ENCODE measurements around the gene MELK.
"Not testable (repeated sequence)": the region's sequence is repeated elsewhere in the genome, so short reads cannot be mapped to it uniquely, and the experiment has no call there.

The MELK gene

DNA sequence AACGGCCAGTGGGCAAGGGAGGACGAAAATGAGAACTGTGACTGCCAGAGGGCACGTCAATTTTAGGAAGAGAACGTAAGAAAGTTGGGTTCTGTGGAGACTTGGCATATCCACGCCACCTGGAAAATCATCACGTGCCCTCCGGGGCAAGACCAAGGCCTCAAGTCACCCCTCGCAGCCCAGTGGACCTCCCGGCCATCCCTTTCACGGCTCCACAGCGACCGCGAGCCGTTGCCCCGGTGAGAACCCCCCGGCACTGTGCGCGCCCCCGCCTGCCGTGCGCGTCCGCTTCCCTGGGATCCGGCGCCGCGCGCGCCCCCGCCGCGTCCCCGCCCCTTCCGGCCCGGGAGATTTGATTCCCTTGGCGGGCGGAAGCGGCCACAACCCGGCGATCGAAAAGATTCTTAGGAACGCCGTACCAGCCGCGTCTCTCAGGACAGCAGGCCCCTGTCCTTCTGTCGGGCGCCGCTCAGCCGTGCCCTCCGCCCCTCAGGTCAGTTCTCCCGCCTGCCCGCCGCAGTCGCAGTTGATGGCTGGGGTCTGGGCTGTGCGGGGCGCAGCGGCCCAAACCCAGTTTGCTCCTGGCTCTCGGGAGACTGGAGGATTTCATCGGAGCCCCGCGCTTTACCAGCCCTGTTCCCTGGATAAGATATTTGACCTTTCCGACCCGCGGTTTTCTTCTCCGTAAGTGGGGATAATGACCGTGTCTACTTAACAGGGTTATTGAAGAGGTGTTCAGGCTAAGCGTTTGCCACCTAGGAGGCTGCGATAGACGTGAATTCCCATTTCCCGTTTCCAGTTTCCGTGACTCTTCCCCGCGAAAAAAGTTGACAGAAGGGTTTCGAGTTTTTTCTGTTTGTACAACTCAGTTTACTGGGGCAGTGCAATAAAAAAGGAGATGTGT lies at the start of gene MELK:
TSS of gene MELK (plus strand) at position 381 of the 904 bp plus-strand sequence. CDS start 8,787 bp downstream, outside the sequence.
- Mint-ChIP-seq H3K4me3 (peak within 1 kb of the TSS; percentile 91), H3K27ac (peak within 1 kb of the TSS; percentile 89), H3K9me3 (no peaks in the 10 kb centered on the region), H3K36me3 (no peaks in the 10 kb centered on the region), H3K27me3 (no peaks in the 10 kb centered on the region), H3K4me1 (peaks cover 12% of the 10 kb centered on the region)

DNA sequence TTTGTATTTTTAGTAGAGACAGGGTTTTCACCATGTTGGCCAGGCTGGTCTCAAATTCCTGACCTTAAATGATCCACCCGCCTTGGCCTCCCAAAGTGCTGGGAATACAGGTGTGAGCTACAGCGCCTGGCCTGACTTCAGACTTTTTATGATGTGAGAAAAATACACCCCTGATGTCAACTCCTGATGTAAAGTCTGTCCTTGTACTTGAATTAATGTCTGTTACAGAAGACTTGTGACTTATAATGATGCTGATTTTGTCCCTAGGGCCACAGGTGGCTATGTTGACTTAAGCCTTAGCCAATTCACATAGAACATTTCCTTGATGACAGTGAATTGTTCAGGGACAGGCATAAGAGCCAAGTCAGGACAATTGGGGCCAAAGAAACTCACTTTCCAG lies 42.5 kb upstream of the MELK start:
- no peaks in the 10 kb centered on the region for H3K4me1 Mint-ChIP-seq
- no peak overlapping the region for H3K27ac Mint-ChIP-seq
- no peak overlapping the region for H3K4me3 Mint-ChIP-seq
- peaks cover 5% of the 10 kb centered on the region for H3K9me3 Mint-ChIP-seq
- H3K27me3 Mint-ChIP-seq: no peaks in the 10 kb centered on the region
- H3K36me3 Mint-ChIP-seq: no peaks in the 10 kb centered on the region

GRCh38 chr9:36532353-36532752 lies 40.3 kb upstream of the MELK start:
- no peak overlapping the region for H3K27ac Mint-ChIP-seq
- H3K36me3 Mint-ChIP-seq: no peaks in the 10 kb centered on the region
- no peaks in the 10 kb centered on the region for H3K27me3 Mint-ChIP-seq
- H3K4me3 Mint-ChIP-seq: no peak overlapping the region
- H3K9me3 Mint-ChIP-seq: peaks cover 5% of the 10 kb centered on the region
- H3K4me1 Mint-ChIP-seq: no peaks in the 10 kb centered on the region

GRCh38 chr9:36533726-36534125 lies 39.0 kb upstream of the MELK start:
- H3K4me1 Mint-ChIP-seq, H3K27me3 Mint-ChIP-seq, H3K9me3 Mint-ChIP-seq, H3K36me3 Mint-ChIP-seq, H3K4me3 Mint-ChIP-seq: not testable (repeated sequence)
- H3K27ac Mint-ChIP-seq: peak overlapping the region; percentile 48

DNA sequence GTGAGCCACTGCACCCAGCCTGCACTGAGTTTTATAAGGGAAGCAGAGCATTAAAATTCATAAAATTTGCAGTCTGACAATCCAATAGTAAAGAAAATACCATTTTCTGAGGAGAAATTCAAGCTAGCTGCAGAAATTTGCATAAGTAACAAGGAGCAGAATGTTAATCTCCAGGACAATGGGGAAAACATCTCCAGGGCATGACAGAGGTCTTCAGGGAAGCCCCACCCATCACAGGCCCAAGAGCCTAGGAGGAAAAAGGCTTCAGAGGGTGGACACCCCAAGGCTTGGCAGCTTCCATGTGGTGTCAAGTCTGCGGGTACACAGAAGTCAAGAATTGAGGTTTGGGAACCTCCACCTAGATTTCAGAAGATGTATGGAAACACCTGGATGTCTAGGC lies 37.6 kb upstream of the MELK start:
- Mint-ChIP-seq H3K27me3 (no peaks in the 10 kb centered on the region), H3K27ac (no peak overlapping the region), H3K9me3 (peaks cover 5% of the 10 kb centered on the region), H3K4me1 (no peaks in the 10 kb centered on the region), H3K4me3 (no peak overlapping the region), H3K36me3 (no peaks in the 10 kb centered on the region)

DNA sequence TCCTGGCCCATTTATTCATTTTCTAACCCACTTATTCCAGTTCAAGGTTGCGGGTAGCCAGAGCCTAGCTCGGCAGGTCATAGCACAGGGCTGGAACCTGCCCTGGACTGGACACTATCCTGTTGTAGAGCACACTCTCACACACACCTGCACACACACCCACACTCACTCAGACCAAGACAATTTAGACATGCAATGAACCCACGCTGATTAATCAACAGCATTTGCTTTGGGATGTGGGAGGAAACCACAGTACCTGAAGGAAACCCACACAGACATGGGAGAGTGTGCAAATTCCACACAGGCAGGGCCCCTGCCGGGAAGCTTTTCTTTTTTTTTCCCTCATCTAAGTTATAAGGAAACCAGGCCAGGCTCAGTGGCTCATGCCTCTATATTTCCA lies 34.8 kb upstream of the MELK start:
- Mint-ChIP-seq H3K36me3 (no peaks in the 10 kb centered on the region), H3K4me1 (no peaks in the 10 kb centered on the region), H3K9me3 (peaks cover 5% of the 10 kb centered on the region), H3K27ac (no peak overlapping the region), H3K27me3 (no peaks in the 10 kb centered on the region), H3K4me3 (no peak overlapping the region)

DNA sequence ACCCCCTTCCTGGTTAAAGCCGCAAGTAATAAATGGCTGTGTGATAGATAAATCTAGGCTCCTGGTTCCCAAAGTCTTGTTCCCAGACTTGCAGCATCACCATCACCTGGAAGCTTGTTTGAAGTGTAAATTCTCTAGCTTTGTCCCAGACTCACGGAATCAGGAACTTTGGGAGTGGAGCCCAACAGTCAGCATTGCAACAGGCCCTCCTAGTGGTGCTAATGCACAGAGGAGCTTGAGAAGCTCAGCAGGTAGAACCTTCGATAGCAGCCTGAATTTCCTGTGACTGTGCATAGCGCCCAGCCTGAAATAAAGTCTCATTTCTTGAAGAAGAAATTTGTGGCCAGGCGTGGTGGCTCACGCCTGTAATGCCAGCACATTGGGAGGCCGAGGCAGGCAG lies 30.3 kb upstream of the MELK start:
- Mint-ChIP-seq H3K36me3 (no peaks in the 10 kb centered on the region), H3K4me1 (no peaks in the 10 kb centered on the region), H3K27me3 (no peaks in the 10 kb centered on the region), H3K27ac (no peak overlapping the region), H3K9me3 (no peaks in the 10 kb centered on the region), H3K4me3 (no peak overlapping the region)

- no peaks in the 10 kb centered on the region for H3K36me3 Mint-ChIP-seq
- no peak overlapping the region for H3K27ac Mint-ChIP-seq
- no peaks in the 10 kb centered on the region for H3K9me3 Mint-ChIP-seq
These were observed 28.8 kb upstream of the MELK start for GRCh38 chr9:36543916-36544315.

DNA sequence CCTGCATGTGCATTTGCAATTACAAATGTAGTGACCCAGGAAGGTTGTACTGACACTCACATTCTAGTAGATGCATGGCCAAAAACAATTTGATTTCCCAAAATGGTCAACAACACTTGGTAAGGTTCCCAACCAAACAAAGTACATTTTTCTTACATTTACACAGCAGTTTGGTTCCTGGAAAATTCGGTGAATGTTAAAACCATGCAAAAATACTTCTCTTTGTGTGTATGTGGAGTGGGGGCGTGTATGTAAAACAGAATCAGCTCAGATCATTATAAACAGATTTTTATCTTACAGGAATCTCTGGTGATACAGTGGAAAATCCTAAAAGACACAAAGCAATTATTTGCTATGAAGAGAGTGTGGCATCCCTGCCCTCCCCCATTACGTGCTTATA lies 25.1 kb upstream of the MELK start:
- no peaks in the 10 kb centered on the region for H3K9me3 Mint-ChIP-seq
- no peaks in the 10 kb centered on the region for H3K36me3 Mint-ChIP-seq
- H3K27me3 Mint-ChIP-seq: peaks cover 3% of the 10 kb centered on the region
- H3K4me1 Mint-ChIP-seq: no peaks in the 10 kb centered on the region
- no peak overlapping the region for H3K4me3 Mint-ChIP-seq
- no peak overlapping the region for H3K27ac Mint-ChIP-seq

More at GRCh38 chr9:36543916-36544315, 28.8 kb upstream of the MELK start:
- Mint-ChIP-seq H3K4me3 (no peak overlapping the region), H3K4me1 (no peaks in the 10 kb centered on the region), H3K27me3 (peaks cover 2% of the 10 kb centered on the region)

- no peaks in the 10 kb centered on the region for H3K4me1 Mint-ChIP-seq
- H3K27me3 Mint-ChIP-seq: peaks cover 3% of the 10 kb centered on the region
- no peak overlapping the region for H3K27ac Mint-ChIP-seq
- H3K4me3 Mint-ChIP-seq: no peak overlapping the region
- no peaks in the 10 kb centered on the region for H3K36me3 Mint-ChIP-seq
- H3K9me3 Mint-ChIP-seq: no peaks in the 10 kb centered on the region
These were observed 24.2 kb upstream of the MELK start for GRCh38 chr9:36548454-36548853.

GRCh38 chr9:36550135-36550534 lies 22.6 kb upstream of the MELK start:
- Mint-ChIP-seq H3K4me3 (no peak overlapping the region), H3K27me3 (peaks cover 3% of the 10 kb centered on the region), H3K36me3 (no peaks in the 10 kb centered on the region), H3K9me3 (no peaks in the 10 kb centered on the region), H3K4me1 (no peaks in the 10 kb centered on the region), H3K27ac (no peak overlapping the region)

- H3K27me3 Mint-ChIP-seq, H3K4me1 Mint-ChIP-seq, H3K9me3 Mint-ChIP-seq: not testable (repeated sequence)
These were observed 22.0 kb upstream of the MELK start for GRCh38 chr9:36550631-36551098.

GRCh38 chr9:36551129-36551528 lies 21.6 kb upstream of the MELK start:
- H3K9me3 Mint-ChIP-seq: no peaks in the 10 kb centered on the region
- no peaks in the 10 kb centered on the region for H3K36me3 Mint-ChIP-seq
- no peak overlapping the region for H3K27ac Mint-ChIP-seq
- H3K4me1 Mint-ChIP-seq: peaks cover 4% of the 10 kb centered on the region
- peaks cover 3% of the 10 kb centered on the region for H3K27me3 Mint-ChIP-seq
- no peak overlapping the region for H3K4me3 Mint-ChIP-seq

More at GRCh38 chr9:36550631-36551098, 22.0 kb upstream of the MELK start:
- H3K36me3 Mint-ChIP-seq, H3K4me3 Mint-ChIP-seq, H3K27ac Mint-ChIP-seq: not testable (repeated sequence)

GRCh38 chr9:36551910-36552309 lies 20.8 kb upstream of the MELK start:
- Mint-ChIP-seq H3K27ac (no peak overlapping the region), H3K4me3 (no peak overlapping the region), H3K36me3 (no peaks in the 10 kb centered on the region), H3K9me3 (no peaks in the 10 kb centered on the region), H3K4me1 (peaks cover 4% of the 10 kb centered on the region), H3K27me3 (peaks cover 3% of the 10 kb centered on the region)

DNA sequence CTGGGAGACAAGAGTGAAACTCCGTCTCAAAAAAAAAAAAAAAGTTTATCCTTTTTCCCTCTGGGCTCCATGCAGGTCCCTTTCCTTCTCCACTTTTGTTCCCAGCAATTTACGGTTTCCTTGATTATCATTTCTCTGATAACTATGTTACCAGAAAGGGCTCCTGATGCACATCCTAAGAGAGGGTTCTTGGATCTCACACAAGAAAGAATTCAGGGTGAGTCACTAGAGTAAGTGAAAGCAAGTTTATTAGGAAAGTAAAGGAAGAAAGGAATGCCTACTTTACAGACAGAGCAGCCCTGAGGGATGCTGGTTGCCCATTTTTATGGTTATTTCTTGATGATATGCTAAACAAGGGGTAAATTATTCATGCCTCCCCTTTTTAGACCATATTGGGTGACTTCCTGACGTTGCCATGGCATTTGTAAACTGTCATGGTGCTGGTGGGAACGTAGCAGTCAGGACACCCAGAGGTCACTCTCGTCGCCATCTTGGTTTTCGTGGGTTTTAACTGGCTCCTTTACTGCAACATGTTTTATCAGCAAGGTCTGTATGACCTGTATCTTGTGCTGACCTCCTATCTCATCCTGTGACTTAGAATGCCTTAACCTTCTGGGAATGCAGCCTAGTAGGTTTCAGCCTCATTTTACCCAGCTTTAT lies 13.5 kb upstream of the MELK start:
- H3K36me3 Mint-ChIP-seq: no peaks in the 10 kb centered on the region
- H3K27ac Mint-ChIP-seq: no peak overlapping the region
- peaks cover 4% of the 10 kb centered on the region for H3K4me1 Mint-ChIP-seq

GRCh38 chr9:36560771-36561170 lies 11.9 kb upstream of the MELK start:
- H3K27me3 Mint-ChIP-seq: no peaks in the 10 kb centered on the region
- H3K36me3 Mint-ChIP-seq: no peaks in the 10 kb centered on the region
- no peaks in the 10 kb centered on the region for H3K9me3 Mint-ChIP-seq
- H3K4me3 Mint-ChIP-seq: no peak overlapping the region
- peaks cover 1% of the 10 kb centered on the region for H3K4me1 Mint-ChIP-seq
- H3K27ac Mint-ChIP-seq: no peak overlapping the region

More for the DNA sequence above, 13.5 kb upstream of the MELK start:
- H3K27me3 Mint-ChIP-seq: no peaks in the 10 kb centered on the region
- no peaks in the 10 kb centered on the region for H3K9me3 Mint-ChIP-seq
- H3K4me3 Mint-ChIP-seq: no peak overlapping the region
